ENCODE data around the gene KCNT2.

The KCNT2 gene

GRCh38 chr1:196450143-196451095 is 157.8 kb downstream of the KCNT2 start:
- Histone ChIP-seq H3K4me3 (ENCODE audit: low read depth in 1 of 2, low read length in 1 of 2) (no peak overlapping the region), H3K9me3 (no peaks in the 10 kb centered on the region), H3K4me1 (ENCODE audit: control insufficient read depth in 1 of 2, insufficient read depth in 1 of 2, low read depth in 1 of 2, low read length in 1 of 2) (no peaks in the 10 kb centered on the region), H3K27me3 (no peaks in the 10 kb centered on the region), H3K36me3 (no peaks in the 10 kb centered on the region), H3K27ac (no peak overlapping the region)
- no peak for TF ChIP-seq CTCF (IDR thresholded peaks at IDR 0.05)

- no peaks in the 10 kb centered on the region for H3K9me3 ChIP-seq
- no peak overlapping the region for H3K27ac ChIP-seq
- no peak overlapping the region for H3K4me3 ChIP-seq (ENCODE audit: low read depth in 1 of 2, low read length in 1 of 2)
- H3K4me1 ChIP-seq (ENCODE audit: control insufficient read depth in 1 of 2, insufficient read depth in 1 of 2, low read depth in 1 of 2, low read length in 1 of 2): no peaks in the 10 kb centered on the region
- no peaks in the 10 kb centered on the region for H3K36me3 ChIP-seq
- no peak for TF ChIP-seq CTCF (IDR thresholded peaks at IDR 0.05)
- no peaks in the 10 kb centered on the region for H3K27me3 ChIP-seq
These were observed 158.8 kb downstream of the KCNT2 start for GRCh38 chr1:196449460-196449859.

GRCh38 chr1:196445775-196446174 is 162.5 kb downstream of the KCNT2 start:
- H3K27ac ChIP-seq: no peak overlapping the region
- no peaks in the 10 kb centered on the region for H3K4me1 ChIP-seq (ENCODE audit: control insufficient read depth in 1 of 2, insufficient read depth in 1 of 2, low read depth in 1 of 2, low read length in 1 of 2)
- H3K27me3 ChIP-seq: no peaks in the 10 kb centered on the region
- H3K36me3 ChIP-seq: no peaks in the 10 kb centered on the region
- H3K4me3 ChIP-seq (ENCODE audit: low read depth in 1 of 2, low read length in 1 of 2): no peak overlapping the region
- no peak for TF ChIP-seq CTCF (IDR thresholded peaks at IDR 0.05)
- H3K9me3 ChIP-seq: no peaks in the 10 kb centered on the region

- Histone ChIP-seq H3K27me3 (no peaks in the 10 kb centered on the region), H3K27ac (no peak overlapping the region), H3K36me3 (no peaks in the 10 kb centered on the region), H3K4me1 (ENCODE audit: control insufficient read depth in 1 of 2, insufficient read depth in 1 of 2, low read depth in 1 of 2, low read length in 1 of 2) (no peaks in the 10 kb centered on the region), H3K4me3 (ENCODE audit: low read depth in 1 of 2, low read length in 1 of 2) (no peak overlapping the region), H3K9me3 (no peaks in the 10 kb centered on the region)
- TF ChIP-seq CTCF (IDR thresholded peaks at IDR 0.05): no peak
These were observed 163.6 kb downstream of the KCNT2 start for GRCh38 chr1:196444634-196445033.

- H3K4me1 ChIP-seq (ENCODE audit: control insufficient read depth in 1 of 2, insufficient read depth in 1 of 2, low read depth in 1 of 2, low read length in 1 of 2): no peaks in the 10 kb centered on the region
- no peak for TF ChIP-seq CTCF (IDR thresholded peaks at IDR 0.05)
- no peak overlapping the region for H3K27ac ChIP-seq
- no peaks in the 10 kb centered on the region for H3K36me3 ChIP-seq
- H3K4me3 ChIP-seq (ENCODE audit: low read depth in 1 of 2, low read length in 1 of 2): no peak overlapping the region
- no peaks in the 10 kb centered on the region for H3K27me3 ChIP-seq
- H3K9me3 ChIP-seq: no peaks in the 10 kb centered on the region
These were observed 165.9 kb downstream of the KCNT2 start for GRCh38 chr1:196442366-196442765.

All from neutrophil (primary cell).